Activated B cell treated with CpG ODN at 0.5 μM for 24 hours (primary cell): Measurements from ENCODE around the gene TMEM201. TPM values are rescaled to one million over a fixed set of nuclear protein-coding genes. Genes with fewer than 3 reads are reported as not detected.

Source experiments
- ATAC-seq: fragments of 200-7000 bp; cut with Tn5 transposase; one replicate; pipeline ENCODE4 v1.10.0; 2021; ENCODE audit warnings: low read depth, mild to moderate bottlenecking, moderate library complexity
- CTCF ChIA-PET: fragments of 350-600 bp; sonication (Branson Sonifier 250); formaldehyde crosslinking; loops from one replicate; lab custom pipeline; 2021; ENCODE audit warnings: antibody characterized with exemption; lab: Charles Lee
- POLR2A ChIA-PET: fragments of 350-600 bp; sonication (Branson Sonifier 250); formaldehyde crosslinking; loops from one replicate; lab custom pipeline; 2021; ENCODE audit warnings: antibody characterized with exemption; lab: Charles Lee
- DNase-seq: peaks from one replicate; pipeline ENCODE4 v3.0.0; 2022
- H3K27ac Mint-ChIP-seq: one replicate; pipeline ENCODE4 v1.8.0; 2020; ENCODE audit warnings: mixed read lengths
- H3K27me3 Mint-ChIP-seq: one replicate; pipeline ENCODE4 v1.8.0; 2021; ENCODE audit warnings: mixed read lengths
- H3K36me3 Mint-ChIP-seq: one replicate; pipeline ENCODE4 v1.8.0; 2021; ENCODE audit warnings: low read depth, mixed read lengths
- H3K4me1 Mint-ChIP-seq: one replicate; pipeline ENCODE4 v1.8.0; 2021; ENCODE audit warnings: mixed read lengths
- H3K4me3 Mint-ChIP-seq: one replicate; pipeline ENCODE4 v1.8.0; 2020; ENCODE audit warnings: mild to moderate bottlenecking, mixed read lengths
- H3K9me3 Mint-ChIP-seq: one replicate; pipeline ENCODE4 v1.8.0; 2020; ENCODE audit warnings: mixed read lengths
- intact Hi-C: fragments of 100-400 bp; cut with micrococcal nuclease; formaldehyde crosslinking; loops from one replicate; pipeline ENCODE4 v1.15.1; 2024
- total RNA-seq: library from RNA; stranded (reverse); gene quantifications from 2 replicates; pipeline ENCODE4 v1.2.3, GENCODE V29; 2022
- TF ChIP-seq, protein P1 (sequence below): fragments of 200-600 bp; IDR thresholded peaks from one replicate; pipeline ENCODE4 v1.8.0; 2022; ENCODE audit warnings: antibody characterized with exemption, mild to moderate bottlenecking

TMEM201 gene
- total RNA-seq, 1 donor from 2014 or later = 9.4 TPM

DNA sequence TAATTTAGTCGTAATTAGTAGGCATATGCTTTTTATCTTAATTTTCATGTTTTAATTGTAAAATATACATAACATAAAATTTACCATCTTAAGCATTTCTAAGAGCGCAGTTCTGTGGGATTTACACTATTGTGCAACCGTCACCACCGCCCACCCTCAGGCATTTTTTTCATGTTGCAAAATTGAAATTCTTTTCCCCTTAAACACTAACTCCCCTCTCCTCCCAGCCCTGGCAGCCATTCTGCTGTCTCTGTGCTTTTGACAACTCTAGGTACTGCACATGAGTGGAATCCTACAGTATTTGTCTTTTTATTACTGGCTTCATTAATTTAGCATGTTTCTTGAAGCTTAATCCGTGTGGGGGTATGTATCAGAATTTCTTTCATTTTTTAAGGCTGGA, 70.6 kb downstream of the TMEM201 start:
- H3K36me3 Mint-ChIP-seq = peaks cover 58% of the 10 kb centered on the region
- CTCF ChIA-PET = interaction anchor here (1.1 to 2.0 kb wide), 3 partner anchors 32 to 63 kb away, joined by 3 to 11 read pairs (median 4); no protein-coding TSS in a partner anchor
- H3K9me3 Mint-ChIP-seq = no peaks in the 10 kb centered on the region
- peaks cover 83% of the 10 kb centered on the region for H3K4me1 Mint-ChIP-seq
- no peaks in the 10 kb centered on the region for H3K27me3 Mint-ChIP-seq
- POLR2A ChIA-PET = interaction anchor here (0.9 to 13.1 kb wide), 4 partner anchors 14 to 31 kb away, joined by 3 to 699 read pairs (median 6); no protein-coding TSS in a partner anchor
- peak overlapping the region; percentile 69 for H3K27ac Mint-ChIP-seq
- intact Hi-C loops = loop anchor here (10.0 kb wide), 1 partner anchor 235 kb away; no protein-coding TSS in a partner anchor
- DNase-seq = no peak
- ATAC-seq = no peak
- peak overlapping the region; percentile 19 for H3K4me3 Mint-ChIP-seq
- TF ChIP-seq, protein P1, sequence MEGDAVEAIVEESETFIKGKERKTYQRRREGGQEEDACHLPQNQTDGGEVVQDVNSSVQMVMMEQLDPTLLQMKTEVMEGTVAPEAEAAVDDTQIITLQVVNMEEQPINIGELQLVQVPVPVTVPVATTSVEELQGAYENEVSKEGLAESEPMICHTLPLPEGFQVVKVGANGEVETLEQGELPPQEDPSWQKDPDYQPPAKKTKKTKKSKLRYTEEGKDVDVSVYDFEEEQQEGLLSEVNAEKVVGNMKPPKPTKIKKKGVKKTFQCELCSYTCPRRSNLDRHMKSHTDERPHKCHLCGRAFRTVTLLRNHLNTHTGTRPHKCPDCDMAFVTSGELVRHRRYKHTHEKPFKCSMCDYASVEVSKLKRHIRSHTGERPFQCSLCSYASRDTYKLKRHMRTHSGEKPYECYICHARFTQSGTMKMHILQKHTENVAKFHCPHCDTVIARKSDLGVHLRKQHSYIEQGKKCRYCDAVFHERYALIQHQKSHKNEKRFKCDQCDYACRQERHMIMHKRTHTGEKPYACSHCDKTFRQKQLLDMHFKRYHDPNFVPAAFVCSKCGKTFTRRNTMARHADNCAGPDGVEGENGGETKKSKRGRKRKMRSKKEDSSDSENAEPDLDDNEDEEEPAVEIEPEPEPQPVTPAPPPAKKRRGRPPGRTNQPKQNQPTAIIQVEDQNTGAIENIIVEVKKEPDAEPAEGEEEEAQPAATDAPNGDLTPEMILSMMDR = no peak

DNA sequence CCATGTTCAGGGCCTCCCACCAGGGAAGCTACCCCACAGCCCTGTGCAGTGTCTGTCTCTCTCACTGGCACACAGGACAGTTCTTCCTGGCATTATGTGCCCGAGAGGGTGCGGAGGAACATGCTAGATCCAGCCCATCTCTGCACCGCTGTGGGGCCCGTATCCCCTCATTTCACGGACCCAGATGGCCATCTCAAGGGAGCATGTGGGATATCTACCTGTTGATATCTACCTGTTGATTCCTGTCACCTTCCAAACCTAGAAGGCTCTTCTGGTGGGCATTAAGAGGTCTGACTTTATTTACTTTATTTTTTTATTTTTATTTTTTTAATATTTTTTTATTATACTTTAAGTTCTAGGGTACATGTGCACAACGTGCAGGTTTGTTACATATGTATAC, 74.5 kb downstream of the TMEM201 start:
- Mint-ChIP-seq H3K4me1 (peaks cover 60% of the 10 kb centered on the region), H3K27ac (no peak overlapping the region), H3K27me3 (no peaks in the 10 kb centered on the region), H3K36me3 (peaks cover 66% of the 10 kb centered on the region), H3K4me3 (no peak overlapping the region), H3K9me3 (no peaks in the 10 kb centered on the region)
- TF ChIP-seq, protein P1 = no peak
- ChIA-PET CTCF (interaction anchor here (1.8 kb wide), 1 partner anchor 37 kb away, joined by 5 read pairs; no protein-coding TSS in a partner anchor), POLR2A (interaction anchor here (0.5 to 3.5 kb wide), 4 partner anchors 9 to 252 kb away, joined by 4 to 57 read pairs (median 5); partner anchors contain the start of gene PIK3CD)
- ATAC-seq = no peak
- no peak for DNase-seq
- intact Hi-C loops = no loop called here

Other genes starting within 250 kb of the TMEM201 start
- gene SLC25A33, start 49.4 kb upstream of the TMEM201 start, total RNA-seq = 6.5 and 7.5 TPM in 2 replicates
- 238 and 265 TPM in 2 replicates for gene PIK3CD, start 62.8 kb downstream of the TMEM201 start, total RNA-seq
- gene CLSTN1, start 235.1 kb downstream of the TMEM201 start, total RNA-seq = 50.7 and 52.2 TPM in 2 replicates